HG02885 (cell line): ENCODE measurements around the gene PIGT.

ENCODE experiments used
- ATAC-seq: cut with Tn5 transposase; IDR thresholded peaks from one replicate; pipeline ENCODE4 v1.9.1; 2021; ENCODE audit warnings: mild to moderate bottlenecking; ENCODE audit not compliant: unreplicated experiment, poor library complexity

Gene PIGT

GRCh38 chr20:45426320-45427016 is 10.5 kb downstream of the PIGT start:
- no peak for ATAC-seq

- no peak for ATAC-seq
Observed at GRCh38 chr20:45427236-45428149, 11.6 kb downstream of the PIGT start.

DNA sequence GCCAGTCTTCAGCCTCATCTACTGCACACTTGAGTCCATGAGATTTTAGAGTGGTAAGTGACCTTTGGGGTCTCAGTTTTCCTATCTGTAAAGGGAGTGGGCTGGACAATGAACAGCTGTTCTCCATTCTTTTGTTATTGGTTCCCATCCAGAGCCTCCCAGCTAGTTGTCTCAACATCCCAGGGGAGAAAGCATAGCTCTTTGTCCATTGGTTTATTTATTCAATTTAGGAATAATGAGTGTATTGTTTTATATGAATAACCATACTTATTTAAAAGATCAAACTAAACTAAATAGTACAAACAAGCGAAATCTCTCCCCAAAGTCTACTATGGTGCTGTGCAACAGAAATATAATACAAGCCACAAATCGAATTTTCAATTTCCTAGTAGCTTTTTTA is 13.7 kb downstream of the PIGT start:
- ATAC-seq, result no peak

GRCh38 chr20:45432294-45432693 is 16.4 kb downstream of the PIGT start:
- ATAC-seq, result peak; percentile 48

GRCh38 chr20:45433316-45433715 is 17.4 kb downstream of the PIGT start:
- no peak for ATAC-seq

GRCh38 chr20:45433976-45434375 is 18.0 kb downstream of the PIGT start:
- no peak for ATAC-seq

- peak; percentile 83 for ATAC-seq
Observed at GRCh38 chr20:45436732-45437485, 21.0 kb downstream of the PIGT start.

- no peak for ATAC-seq
Observed at GRCh38 chr20:45440424-45440823, 24.5 kb downstream of the PIGT start.

DNA sequence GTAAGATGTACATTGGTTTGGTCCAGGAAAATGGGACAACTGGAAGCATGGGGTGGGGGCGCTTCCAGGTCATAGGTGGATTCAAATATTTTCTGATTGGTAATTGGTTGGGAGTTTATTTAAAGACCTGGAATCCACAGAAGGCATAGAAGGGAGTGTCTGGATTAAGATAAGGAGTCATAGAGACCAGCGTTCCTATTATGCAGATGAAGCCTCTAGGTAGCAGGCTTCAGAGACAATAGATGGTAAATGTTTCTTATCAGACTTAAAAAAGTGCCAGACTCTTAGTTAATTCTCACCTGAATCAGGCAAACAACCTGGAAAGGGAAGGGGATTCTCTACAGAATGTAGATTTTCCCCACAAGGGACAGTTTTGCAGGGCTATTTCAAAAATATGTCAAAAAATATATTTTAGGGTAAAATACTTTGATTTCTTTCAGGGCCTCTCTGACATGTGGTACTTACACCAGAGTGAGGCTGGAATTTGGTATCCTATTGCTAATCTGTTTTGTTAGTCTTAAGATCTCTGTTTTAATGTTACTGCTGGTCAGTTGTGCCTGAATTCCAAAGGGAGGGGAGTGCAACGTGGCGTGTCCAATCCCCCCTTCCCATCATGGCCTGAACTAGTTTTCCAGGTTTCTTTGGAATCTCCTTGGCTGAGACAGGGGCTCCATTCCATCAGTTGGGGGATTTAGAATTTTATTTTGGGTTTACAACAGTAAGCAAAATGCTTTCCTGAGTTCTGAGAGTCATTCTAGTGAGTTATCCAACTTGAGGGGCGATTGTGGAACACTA is 25.1 kb downstream of the PIGT start:
- ATAC-seq, result no peak

DNA sequence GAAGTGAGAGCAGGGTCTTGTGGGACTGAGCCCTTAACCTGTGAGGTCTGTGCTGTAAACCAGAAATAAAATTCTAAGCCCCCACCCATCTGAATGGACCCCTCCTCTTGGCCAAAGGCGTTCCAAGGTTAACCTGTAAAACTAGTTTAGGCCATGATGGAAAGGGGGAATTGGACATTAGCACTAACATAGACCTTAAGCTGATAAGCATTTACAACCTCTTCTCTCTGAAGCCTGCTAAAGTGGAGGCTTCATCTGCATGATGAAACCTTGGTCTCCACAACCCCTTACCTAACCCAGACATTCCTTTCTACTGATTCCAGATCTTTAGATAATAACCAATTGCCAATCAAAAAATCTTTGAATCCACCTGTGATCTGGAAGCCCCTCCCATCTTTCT is 25.8 kb downstream of the PIGT start:
- no peak for ATAC-seq

GRCh38 chr20:45444050-45444449 is 28.1 kb downstream of the PIGT start:
- no peak for ATAC-seq

DNA sequence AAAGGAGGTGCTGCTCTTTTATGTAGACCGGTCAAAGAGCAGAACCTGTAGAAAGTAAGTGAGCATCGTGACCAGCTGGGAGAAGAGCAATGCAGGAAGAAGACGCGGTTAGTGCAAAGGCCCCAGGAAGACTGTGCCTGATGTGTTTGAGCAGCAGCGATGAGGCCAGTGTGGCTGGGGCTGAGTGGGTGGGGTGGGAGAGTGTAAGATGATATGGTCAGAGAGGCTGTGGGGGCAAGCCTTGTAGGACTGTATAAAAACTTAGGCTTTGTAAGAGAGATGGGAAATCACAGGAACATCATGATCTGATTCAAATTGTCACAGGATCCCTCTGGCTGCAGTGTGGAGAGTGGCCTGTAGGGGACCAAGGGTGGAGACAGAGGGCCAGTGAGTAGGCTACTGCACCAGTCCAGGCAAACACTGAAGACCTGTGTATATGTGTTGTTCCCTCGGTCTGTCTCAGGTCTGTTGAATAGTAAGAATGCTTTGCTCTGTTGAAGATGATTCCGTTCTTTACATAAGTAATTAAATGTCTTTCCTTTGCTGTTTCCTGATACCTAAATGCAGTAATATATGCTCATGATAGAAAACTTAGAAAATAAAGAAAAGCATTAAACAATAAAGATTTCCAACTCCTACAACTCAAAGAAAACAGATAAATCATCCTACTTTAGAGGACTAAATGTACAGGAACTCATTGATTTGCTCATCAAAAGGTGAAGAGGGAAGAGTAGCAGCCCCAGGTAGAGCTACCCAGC is 30.0 kb downstream of the PIGT start:
- no peak for ATAC-seq

DNA sequence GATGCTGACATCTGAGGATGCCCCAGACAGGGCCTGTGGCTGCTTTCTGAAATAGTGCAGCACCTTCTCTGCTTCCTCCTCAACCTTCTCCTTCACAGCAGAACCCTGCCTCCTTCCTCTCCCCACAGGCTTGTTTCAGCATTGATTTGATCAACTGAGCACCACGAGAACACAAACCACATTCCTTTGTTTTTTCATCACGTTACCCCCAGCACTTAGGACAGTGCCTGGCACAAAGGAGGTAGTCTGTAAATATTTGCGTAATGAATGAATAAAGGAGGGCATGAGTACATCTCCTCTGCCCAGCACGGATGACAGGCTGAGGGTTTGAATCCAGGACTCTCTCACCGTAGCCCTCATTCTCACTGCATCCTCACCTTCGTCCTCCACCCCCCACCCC is 32.3 kb downstream of the PIGT start:
- no peak for ATAC-seq

GRCh38 chr20:45449528-45449927 is 33.6 kb downstream of the PIGT start:
- ATAC-seq, result no peak

DNA sequence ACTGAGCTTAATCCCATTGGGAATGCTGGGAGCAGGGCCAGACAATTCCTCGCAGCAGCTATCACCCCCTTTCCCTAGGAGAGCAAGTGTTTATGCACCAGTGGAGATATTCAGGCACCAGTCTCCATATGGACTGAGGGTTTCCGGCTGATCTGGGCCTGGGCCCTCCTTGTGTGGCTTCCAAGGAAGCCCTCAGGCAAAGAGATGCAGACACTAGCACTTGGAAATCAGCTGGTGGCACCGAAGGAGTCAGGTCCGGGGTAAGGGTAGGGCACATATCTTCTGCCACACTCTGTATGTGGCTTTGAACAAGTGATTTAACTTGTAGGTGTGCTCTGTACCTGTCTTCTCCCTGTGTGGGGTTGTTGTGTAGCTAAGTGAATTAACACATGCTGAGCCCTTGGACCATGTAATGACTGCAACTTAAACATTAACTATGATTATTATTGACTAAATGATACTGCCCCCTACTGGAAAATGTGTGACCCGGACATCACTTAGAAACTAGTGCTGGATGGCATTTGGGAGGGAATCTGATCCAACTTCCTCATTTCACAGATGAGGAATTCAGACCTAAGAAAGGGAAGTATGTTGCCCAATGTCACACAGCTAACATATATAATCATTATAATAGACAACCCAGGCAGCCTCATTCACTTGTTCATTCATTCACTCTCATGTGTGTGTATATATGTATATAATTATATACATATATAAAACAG is 34.3 kb downstream of the PIGT start:
- no peak for ATAC-seq

DNA sequence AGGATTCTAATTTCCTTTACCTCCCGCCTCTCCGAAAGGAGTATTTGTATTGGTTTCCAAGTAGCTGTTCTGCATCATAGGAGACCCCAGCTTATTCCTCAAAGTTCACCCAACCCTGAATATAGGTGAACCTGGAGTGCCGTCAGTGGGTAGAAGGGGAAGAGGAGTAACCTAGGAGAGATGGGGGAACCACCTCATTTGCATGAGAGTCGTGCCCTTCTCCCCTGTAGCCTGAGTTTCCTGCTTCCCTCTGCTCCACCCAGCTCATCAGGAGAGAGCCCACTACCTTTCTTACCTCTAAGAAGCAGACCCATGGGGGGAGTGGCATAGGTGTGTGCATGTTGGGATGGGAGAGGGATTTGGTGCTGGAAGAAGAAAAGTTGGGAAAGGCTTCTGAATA is 36.3 kb downstream of the PIGT start:
- ATAC-seq, result no peak

- ATAC-seq, result no peak
Observed at GRCh38 chr20:45452772-45453691, 37.1 kb downstream of the PIGT start.

- ATAC-seq, result no peak
Observed at GRCh38 chr20:45456632-45457031, 40.7 kb downstream of the PIGT start.
